GM23338 (cell line): ENCODE measurements around the gene LBX1. TPM values are rescaled to one million over a fixed set of nuclear protein-coding genes. Genes with fewer than 3 reads are reported as not detected.

Experiments used
- ATAC-seq: fragments of 200-7000 bp; cut with Tn5 transposase; 3 replicates; pipeline ENCODE4 v1.9.1; 2020
- DNase-seq: peaks from one replicate; pipeline ENCODE4 v3.0.0-alpha.2; 2015; ENCODE audit warnings: low spot score
- H2AFZ ChIP-seq: fragments of 200-600 bp; sonication (generic); 2 replicates; pipeline ENCODE4 v1.8.0; 2016; ENCODE audit warnings: antibody characterized with exemption, mild to moderate bottlenecking, moderate library complexity
- H3F3A ChIP-seq: fragments of 200-600 bp; sonication (generic); replicated peaks from 2 replicates; pipeline ENCODE4 v1.8.0; 2017; ENCODE audit warnings: antibody characterized with exemption, mixed run types, low read depth
- H3K27ac ChIP-seq: fragments of 200-600 bp; sonication (generic); 2 replicates; pipeline ENCODE4 v1.6.1; 2016; ENCODE audit warnings: low read depth
- H3K27me3 ChIP-seq: fragments of 200-600 bp; sonication (generic); 2 replicates; pipeline ENCODE4 v1.8.0; 2016; ENCODE audit warnings: mild to moderate bottlenecking, mixed run types, moderate library complexity; ENCODE audit not compliant: insufficient read depth
- H3K36me3 ChIP-seq: fragments of 200-600 bp; sonication (generic); 2 replicates; pipeline ENCODE4 v1.8.0; 2016; ENCODE audit warnings: mild to moderate bottlenecking; ENCODE audit not compliant: insufficient read depth
- H3K4me1 ChIP-seq: fragments of 200-600 bp; sonication (generic); 2 replicates; pipeline ENCODE4 v1.8.0; 2016; ENCODE audit warnings: mild to moderate bottlenecking, moderate library complexity; ENCODE audit not compliant: insufficient read depth
- H3K4me2 ChIP-seq: fragments of 200-600 bp; sonication (generic); 2 replicates; pipeline ENCODE4 v1.7.1; 2017; ENCODE audit warnings: mixed run types
- H3K4me3 ChIP-seq: fragments of 200-600 bp; sonication (generic); 2 replicates; pipeline ENCODE4 v1.6.1; 2016; ENCODE audit warnings: mixed run types
- H3K79me2 ChIP-seq: fragments of 200-600 bp; sonication (generic); replicated peaks from 2 replicates; pipeline ENCODE4 v1.8.0; 2017; ENCODE audit warnings: mild to moderate bottlenecking; ENCODE audit not compliant: insufficient read depth
- H3K9me2 ChIP-seq: fragments of 200-600 bp; sonication (generic); 2 replicates; pipeline ENCODE4 v1.8.0; 2017; ENCODE audit not compliant: insufficient read depth
- H4K20me1 ChIP-seq: fragments of 200-600 bp; sonication (generic); replicated peaks from 2 replicates; pipeline ENCODE4 v1.8.0; 2017; ENCODE audit warnings: mild to moderate bottlenecking; ENCODE audit not compliant: insufficient read depth
- H3K27ac Mint-ChIP-seq: 2 replicates; pipeline ENCODE4 v1.8.0; 2020; ENCODE audit warnings: inconsistent platforms, mild to moderate bottlenecking, moderate library complexity, mixed read lengths
- H3K27me3 Mint-ChIP-seq: 3 replicates; pipeline ENCODE4 v1.8.0; 2022; ENCODE audit warnings: low read depth, mild to moderate bottlenecking, moderate library complexity, mixed read lengths, inconsistent platforms; ENCODE audit not compliant: insufficient read depth, poor library complexity
- H3K36me3 Mint-ChIP-seq: 3 replicates; pipeline ENCODE4 v1.8.0; 2021; ENCODE audit warnings: low read depth, mild to moderate bottlenecking, inconsistent platforms, moderate library complexity, mixed read lengths
- H3K4me1 Mint-ChIP-seq: 3 replicates; pipeline ENCODE4 v1.8.0; 2020; ENCODE audit warnings: mild to moderate bottlenecking, inconsistent platforms, mixed read lengths
- H3K4me3 Mint-ChIP-seq: 3 replicates; pipeline ENCODE4 v1.8.0; 2021; ENCODE audit warnings: moderate library complexity, mild to moderate bottlenecking, inconsistent platforms, mixed read lengths
- H3K9me3 Mint-ChIP-seq: 3 replicates; pipeline ENCODE4 v1.8.0; 2020; ENCODE audit warnings: moderate library complexity, mild to moderate bottlenecking, inconsistent platforms, mixed read lengths
- EZH2phosphoT487 ChIP-seq: fragments of 200-600 bp; sonication (generic); IDR thresholded peaks from one replicate; pipeline ENCODE4 v1.8.1; 2018; ENCODE audit warnings: antibody characterized with exemption; ENCODE audit not compliant: unreplicated experiment
- STAT1 ChIP-seq: IDR thresholded peaks from one replicate; pipeline ENCODE4 v1.6.1; 2016; ENCODE audit warnings: antibody characterized with exemption; ENCODE audit not compliant: unreplicated experiment
- ZNF331 ChIP-seq: fragments of 250-450 bp; sonication (Bioruptor Pico); IDR thresholded peaks from 2 replicates; pipeline ENCODE4 v1.5.0; 2020; ENCODE audit warnings: low read depth, mild to moderate bottlenecking, moderate library complexity
- polyA plus RNA-seq: library from polyadenylated mRNA; unstranded; fragments of >200 nt; fragmentation: Nextera tagmentation; extraction: Ambion mirVana; gene quantifications from 2 replicates; pipeline ENCODE4 v1.2.1, GENCODE V29; 2016
- total RNA-seq: library from RNA; depleted of rRNA; stranded (reverse); fragments of >200 nt; shearing (Covaris generic); gene quantifications from 2 replicates; pipeline ENCODE4 v1.2.3, GENCODE V29; 2014
- TF ChIP-seq, protein P1 (sequence below): fragments of 250-450 bp; sonication (Bioruptor Pico); IDR thresholded peaks from 2 replicates; pipeline ENCODE4 v1.5.0; 2020; ENCODE audit warnings: mild to moderate bottlenecking, moderate library complexity

Gene LBX1
- total and polyA plus RNA-seq, 2 experiments from 2014 or later: not detected

DNA sequence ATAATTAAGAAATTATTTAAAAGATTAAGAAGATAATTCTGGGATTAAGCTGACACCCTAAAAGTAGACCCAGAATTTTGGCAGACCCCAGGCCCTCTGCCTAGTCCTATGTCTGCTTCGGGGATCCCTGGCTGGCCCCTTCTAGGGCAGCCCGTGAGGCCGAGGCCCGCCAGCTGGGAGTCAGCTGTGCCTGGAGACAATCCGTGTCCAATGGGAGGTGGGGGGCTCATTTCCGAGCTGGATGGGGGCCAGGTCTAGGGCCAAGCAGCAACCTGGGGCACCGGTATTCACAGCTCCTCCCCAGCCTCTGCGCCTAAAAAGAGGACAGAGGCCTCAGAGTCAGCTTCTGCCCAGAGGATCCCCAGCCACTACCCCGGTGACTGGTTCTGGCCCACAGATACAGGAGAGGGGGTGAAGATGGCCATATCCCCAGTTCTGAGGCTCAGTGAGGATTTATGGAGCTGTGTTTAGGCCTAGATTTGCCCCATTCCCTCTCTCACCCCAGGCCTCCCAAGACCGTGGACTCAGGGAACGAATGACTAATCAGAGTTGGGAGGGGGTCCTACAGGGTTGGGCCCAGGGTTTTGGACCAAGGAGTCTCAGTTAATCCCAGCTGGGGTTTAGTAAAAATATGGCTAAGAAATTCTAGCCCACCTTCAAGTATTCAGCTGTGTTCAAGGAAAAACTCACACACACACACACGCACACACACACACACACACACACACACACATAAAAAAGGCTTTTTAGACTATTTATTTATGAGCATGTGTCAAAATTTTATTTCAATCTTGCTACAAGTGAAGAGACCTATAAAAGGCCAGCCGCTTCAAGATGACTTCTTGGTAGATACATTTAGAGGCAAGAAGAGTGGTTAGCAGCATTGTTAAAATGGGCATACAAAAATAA is 37.4 kb upstream of the LBX1 start:
- Mint-ChIP-seq H3K9me3 (no peaks in the 10 kb centered on the region), H3K4me3 (no peak overlapping the region; the same call in 2 of the 3 replicates), H3K27me3 (peaks cover 18% of the 10 kb centered on the region), H3K4me1 (peaks cover 42% of the 10 kb centered on the region), H3K27ac (no peak overlapping the region), H3K36me3 (no peaks in the 10 kb centered on the region)
- peaks cover 8% of the 10 kb centered on the region; the same call in 1 of the 2 replicates for H3K27me3 ChIP-seq
- TF ChIP-seq, protein P1, sequence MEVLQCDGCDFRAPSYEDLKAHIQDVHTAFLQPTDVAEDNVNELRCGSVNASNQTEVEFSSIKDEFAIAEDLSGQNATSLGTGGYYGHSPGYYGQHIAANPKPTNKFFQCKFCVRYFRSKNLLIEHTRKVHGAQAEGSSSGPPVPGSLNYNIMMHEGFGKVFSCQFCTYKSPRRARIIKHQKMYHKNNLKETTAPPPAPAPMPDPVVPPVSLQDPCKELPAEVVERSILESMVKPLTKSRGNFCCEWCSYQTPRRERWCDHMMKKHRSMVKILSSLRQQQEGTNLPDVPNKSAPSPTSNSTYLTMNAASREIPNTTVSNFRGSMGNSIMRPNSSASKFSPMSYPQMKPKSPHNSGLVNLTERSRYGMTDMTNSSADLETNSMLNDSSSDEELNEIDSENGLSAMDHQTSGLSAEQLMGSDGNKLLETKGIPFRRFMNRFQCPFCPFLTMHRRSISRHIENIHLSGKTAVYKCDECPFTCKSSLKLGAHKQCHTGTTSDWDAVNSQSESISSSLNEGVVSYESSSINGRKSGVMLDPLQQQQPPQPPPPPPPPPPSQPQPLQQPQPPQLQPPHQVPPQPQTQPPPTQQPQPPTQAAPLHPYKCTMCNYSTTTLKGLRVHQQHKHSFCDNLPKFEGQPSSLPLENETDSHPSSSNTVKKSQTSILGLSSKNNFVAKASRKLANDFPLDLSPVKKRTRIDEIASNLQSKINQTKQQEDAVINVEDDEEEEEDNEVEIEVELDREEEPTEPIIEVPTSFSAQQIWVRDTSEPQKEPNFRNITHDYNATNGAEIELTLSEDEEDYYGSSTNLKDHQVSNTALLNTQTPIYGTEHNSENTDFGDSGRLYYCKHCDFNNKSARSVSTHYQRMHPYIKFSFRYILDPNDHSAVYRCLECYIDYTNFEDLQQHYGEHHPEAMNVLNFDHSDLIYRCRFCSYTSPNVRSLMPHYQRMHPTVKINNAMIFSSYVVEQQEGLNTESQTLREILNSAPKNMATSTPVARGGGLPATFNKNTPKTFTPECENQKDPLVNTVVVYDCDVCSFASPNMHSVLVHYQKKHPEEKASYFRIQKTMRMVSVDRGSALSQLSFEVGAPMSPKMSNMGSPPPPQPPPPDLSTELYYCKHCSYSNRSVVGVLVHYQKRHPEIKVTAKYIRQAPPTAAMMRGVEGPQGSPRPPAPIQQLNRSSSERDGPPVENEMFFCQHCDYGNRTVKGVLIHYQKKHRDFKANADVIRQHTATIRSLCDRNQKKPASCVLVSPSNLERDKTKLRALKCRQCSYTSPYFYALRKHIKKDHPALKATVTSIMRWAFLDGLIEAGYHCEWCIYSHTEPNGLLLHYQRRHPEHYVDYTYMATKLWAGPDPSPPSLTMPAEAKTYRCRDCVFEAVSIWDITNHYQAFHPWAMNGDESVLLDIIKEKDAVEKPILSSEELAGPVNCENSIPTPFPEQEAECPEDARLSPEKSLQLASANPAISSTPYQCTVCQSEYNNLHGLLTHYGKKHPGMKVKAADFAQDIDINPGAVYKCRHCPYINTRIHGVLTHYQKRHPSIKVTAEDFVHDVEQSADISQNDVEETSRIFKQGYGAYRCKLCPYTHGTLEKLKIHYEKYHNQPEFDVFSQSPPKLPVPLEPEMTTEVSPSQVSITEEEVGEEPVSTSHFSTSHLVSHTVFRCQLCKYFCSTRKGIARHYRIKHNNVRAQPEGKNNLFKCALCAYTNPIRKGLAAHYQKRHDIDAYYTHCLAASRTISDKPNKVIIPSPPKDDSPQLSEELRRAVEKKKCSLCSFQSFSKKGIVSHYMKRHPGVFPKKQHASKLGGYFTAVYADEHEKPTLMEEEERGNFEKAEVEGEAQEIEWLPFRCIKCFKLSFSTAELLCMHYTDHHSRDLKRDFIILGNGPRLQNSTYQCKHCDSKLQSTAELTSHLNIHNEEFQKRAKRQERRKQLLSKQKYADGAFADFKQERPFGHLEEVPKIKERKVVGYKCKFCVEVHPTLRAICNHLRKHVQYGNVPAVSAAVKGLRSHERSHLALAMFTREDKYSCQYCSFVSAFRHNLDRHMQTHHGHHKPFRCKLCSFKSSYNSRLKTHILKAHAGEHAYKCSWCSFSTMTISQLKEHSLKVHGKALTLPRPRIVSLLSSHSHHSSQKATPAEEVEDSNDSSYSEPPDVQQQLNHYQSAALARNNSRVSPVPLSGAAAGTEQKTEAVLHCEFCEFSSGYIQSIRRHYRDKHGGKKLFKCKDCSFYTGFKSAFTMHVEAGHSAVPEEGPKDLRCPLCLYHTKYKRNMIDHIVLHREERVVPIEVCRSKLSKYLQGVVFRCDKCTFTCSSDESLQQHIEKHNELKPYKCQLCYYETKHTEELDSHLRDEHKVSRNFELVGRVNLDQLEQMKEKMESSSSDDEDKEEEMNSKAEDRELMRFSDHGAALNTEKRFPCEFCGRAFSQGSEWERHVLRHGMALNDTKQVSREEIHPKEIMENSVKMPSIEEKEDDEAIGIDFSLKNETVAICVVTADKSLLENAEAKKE: no peak
- TF ChIP-seq EZH2phosphoT487: no peak
- no peak for TF ChIP-seq ZNF331
- no peak for TF ChIP-seq STAT1
- H3K9me2 ChIP-seq: no peaks in the 10 kb centered on the region
- peak; percentile 50 for ATAC-seq
- H2AFZ ChIP-seq: peak overlapping the region; percentile 91
- no peaks in the 10 kb centered on the region for H4K20me1 ChIP-seq
- no peaks in the 10 kb centered on the region for H3F3A ChIP-seq
- H3K4me1 ChIP-seq: peaks cover 30% of the 10 kb centered on the region
- H3K27ac ChIP-seq: no peak overlapping the region
- no peak overlapping the region for H3K4me3 ChIP-seq
- no peaks in the 10 kb centered on the region for H3K79me2 ChIP-seq
- H3K4me2 ChIP-seq: peak overlapping the region; percentile 60
- no peaks in the 10 kb centered on the region for H3K36me3 ChIP-seq
- DNase-seq: no peak
